Fibroblast of lung (primary cell): Measurements from ENCODE around the gene RAPGEF5. TPM values are rescaled to one million over a fixed set of nuclear protein-coding genes. Genes with fewer than 3 reads are reported as not detected.

Experiments
- DNase-seq, 2 donors: peaks; one replicate each; pipeline versions ENCODE4 v3.0.0 to v3.0.0-alpha.2; 2010; ENCODE audit warnings: low read depth in 2 of 2
- H2AFZ ChIP-seq: 2 replicates; pipeline ENCODE4 v1.5.1; 2012; ENCODE audit warnings: low read length, control low read depth, inconsistent platforms
- H3K27ac ChIP-seq: 2 replicates; pipeline ENCODE4 v1.5.1; 2011; ENCODE audit warnings: low read length, control low read depth; ENCODE audit not compliant: insufficient read depth
- H3K27me3 ChIP-seq: 2 replicates; pipeline ENCODE4 v1.5.1; 2011; ENCODE audit warnings: mild to moderate bottlenecking, low read length; ENCODE audit not compliant: control insufficient read depth, insufficient read depth
- H3K36me3 ChIP-seq: 2 replicates; pipeline ENCODE4 v1.5.1; 2011; ENCODE audit warnings: low read length; ENCODE audit not compliant: control insufficient read depth, insufficient read depth
- H3K4me1 ChIP-seq: 2 replicates; pipeline ENCODE4 v1.5.1; 2011; ENCODE audit warnings: low read length; ENCODE audit not compliant: control insufficient read depth, insufficient read depth; ENCODE audit errors: extremely low read depth
- H3K4me2 ChIP-seq: 2 replicates; pipeline ENCODE4 v1.5.1; 2011; ENCODE audit warnings: low read length, control low read depth; ENCODE audit not compliant: insufficient read depth; ENCODE audit errors: extremely low read depth
- H3K4me3 ChIP-seq, 4 experiments: fragments of 200-600 bp in 1 of 4; sonication (generic) in 1 of 4; replicated peaks in 1 of 4; 2 replicates each; pipeline ENCODE4 v1.5.1; 2011 to 2016; ENCODE audit warnings: low read length in 4 of 4, low read depth in 3 of 4, mild to moderate bottlenecking in 3 of 4, control low read depth in 2 of 4, inconsistent platforms in 1 of 4, mixed read lengths in 1 of 4; ENCODE audit not compliant: insufficient read depth in 1 of 4; ENCODE audit errors: control extremely low read depth in 1 of 4
- H3K79me2 ChIP-seq: 2 replicates; pipeline ENCODE4 v1.5.1; 2012; ENCODE audit warnings: mild to moderate bottlenecking, low read length, inconsistent platforms; ENCODE audit not compliant: control insufficient read depth, insufficient read depth
- H3K9ac ChIP-seq: 2 replicates; pipeline ENCODE4 v1.5.1; 2011; ENCODE audit warnings: mild to moderate bottlenecking, low read length, control low read depth; ENCODE audit not compliant: insufficient read depth
- H3K9me3 ChIP-seq: 2 replicates; pipeline ENCODE4 v1.5.1; 2012; ENCODE audit warnings: low read depth, low read length; ENCODE audit not compliant: control insufficient read depth, insufficient read depth
- H4K20me1 ChIP-seq: 2 replicates; pipeline ENCODE4 v1.5.1; 2011; ENCODE audit warnings: low read length; ENCODE audit not compliant: control insufficient read depth, insufficient read depth; ENCODE audit errors: extremely low read depth
- CTCF ChIP-seq, 2 donors: IDR thresholded peaks in 1 of 2; conservative IDR thresholded peaks in 1 of 2; 1 replicate in 1 of 2; 2 replicates in 1 of 2; pipeline ENCODE4 v1.5.1; 2011 to 2012; ENCODE audit warnings: low read length in 2 of 2, control low read depth in 1 of 2, inconsistent platforms in 1 of 2, low read depth in 1 of 2, mild to moderate bottlenecking in 1 of 2
- EZH2 ChIP-seq: IDR thresholded peaks from 2 replicates; pipeline ENCODE4 v1.5.1; 2012; ENCODE audit warnings: low read length, control low read depth, mild to moderate bottlenecking; ENCODE audit errors: missing control alignments
- polyA plus RNA-seq, 2 donors: library from polyadenylated mRNA; depleted of rRNA in 1 of 2; stranded (reverse) in 1 of 2; unstranded in 1 of 2; fragments of >200 nt; gene quantifications; 2 replicates each; pipeline ENCODE4 v1.2.1, GENCODE V29; 2011 to 2012; ENCODE audit warnings: missing spikeins in 1 of 2
- total RNA-seq: library from RNA; depleted of rRNA; stranded (reverse); fragments of >200 nt; gene quantifications from 2 replicates; pipeline ENCODE4 v1.2.1, GENCODE V29; 2014

RAPGEF5 gene
- total and polyA plus RNA-seq, 2 donors (not counting 1 experiment from before 2014, with no cell fraction given) = 1.4 to 1.5 TPM

- no peaks in the 10 kb centered on the region for H3K36me3 ChIP-seq
- no peaks in the 10 kb centered on the region for H3K27me3 ChIP-seq
- no peak overlapping the region for H3K4me3 ChIP-seq
- no peak overlapping the region for H3K4me2 ChIP-seq
- H3K4me1 ChIP-seq = no peaks in the 10 kb centered on the region
- DNase-seq = no peak
- H3K79me2 ChIP-seq = no peaks in the 10 kb centered on the region
- H4K20me1 ChIP-seq = no peaks in the 10 kb centered on the region
- no peak overlapping the region for H3K27ac ChIP-seq
- no peak overlapping the region for H2AFZ ChIP-seq
- TF ChIP-seq CTCF (conservative IDR thresholded peaks at IDR 0.05 in 1 of 2, IDR thresholded peaks at IDR 0.05 in 1 of 2; ENCODE audit: low read depth in 1 of 2, low read length in 2 of 2) (peak in 1 of 2 donors; percentile 14), EZH2 (no peak)
- no peaks in the 10 kb centered on the region for H3K9me3 ChIP-seq
- no peak overlapping the region for H3K9ac ChIP-seq
These were observed 100.3 kb downstream of the RAPGEF5 start for GRCh38 chr7:22256541-22257096.

- Histone ChIP-seq H3K79me2 (no peaks in the 10 kb centered on the region), H3K27ac (no peak overlapping the region), H3K4me3 (no peak overlapping the region), H3K4me2 (no peak overlapping the region), H4K20me1 (no peaks in the 10 kb centered on the region), H3K9me3 (no peaks in the 10 kb centered on the region), H3K9ac (no peak overlapping the region), H3K4me1 (no peaks in the 10 kb centered on the region), H3K27me3 (no peaks in the 10 kb centered on the region), H3K36me3 (no peaks in the 10 kb centered on the region), H2AFZ (no peak overlapping the region)
- DNase-seq = no peak
- TF ChIP-seq EZH2 (no peak), CTCF (conservative IDR thresholded peaks at IDR 0.05 in 1 of 2, IDR thresholded peaks at IDR 0.05 in 1 of 2; ENCODE audit: low read depth in 1 of 2, low read length in 2 of 2) (no peak)
These were observed 101.1 kb downstream of the RAPGEF5 start for GRCh38 chr7:22255834-22256233.

GRCh38 chr7:22255342-22255741 is 101.6 kb downstream of the RAPGEF5 start:
- H3K9me3 ChIP-seq = no peaks in the 10 kb centered on the region
- no peak overlapping the region for H3K27ac ChIP-seq
- TF ChIP-seq CTCF (conservative IDR thresholded peaks at IDR 0.05 in 1 of 2, IDR thresholded peaks at IDR 0.05 in 1 of 2; ENCODE audit: low read depth in 1 of 2, low read length in 2 of 2) (no peak), EZH2 (no peak)

More at GRCh38 chr7:22255342-22255741, 101.6 kb downstream of the RAPGEF5 start:
- Histone ChIP-seq H3K4me1 (no peaks in the 10 kb centered on the region), H2AFZ (no peak overlapping the region), H3K27me3 (no peaks in the 10 kb centered on the region), H3K4me3 (no peak overlapping the region), H3K9ac (no peak overlapping the region), H4K20me1 (no peaks in the 10 kb centered on the region), H3K79me2 (no peaks in the 10 kb centered on the region), H3K4me2 (no peak overlapping the region), H3K36me3 (no peaks in the 10 kb centered on the region)
- DNase-seq = no peak
